ENCODE results near the gene BBS1.
A peak's percentile ranks its signal among the peaks of the same experiment; 100 is the strongest.

Gene BBS1

GRCh38 chr11:66477263-66478201 is 32.9 kb upstream of the BBS1 start:
- DNase-seq, result no peak

DNA sequence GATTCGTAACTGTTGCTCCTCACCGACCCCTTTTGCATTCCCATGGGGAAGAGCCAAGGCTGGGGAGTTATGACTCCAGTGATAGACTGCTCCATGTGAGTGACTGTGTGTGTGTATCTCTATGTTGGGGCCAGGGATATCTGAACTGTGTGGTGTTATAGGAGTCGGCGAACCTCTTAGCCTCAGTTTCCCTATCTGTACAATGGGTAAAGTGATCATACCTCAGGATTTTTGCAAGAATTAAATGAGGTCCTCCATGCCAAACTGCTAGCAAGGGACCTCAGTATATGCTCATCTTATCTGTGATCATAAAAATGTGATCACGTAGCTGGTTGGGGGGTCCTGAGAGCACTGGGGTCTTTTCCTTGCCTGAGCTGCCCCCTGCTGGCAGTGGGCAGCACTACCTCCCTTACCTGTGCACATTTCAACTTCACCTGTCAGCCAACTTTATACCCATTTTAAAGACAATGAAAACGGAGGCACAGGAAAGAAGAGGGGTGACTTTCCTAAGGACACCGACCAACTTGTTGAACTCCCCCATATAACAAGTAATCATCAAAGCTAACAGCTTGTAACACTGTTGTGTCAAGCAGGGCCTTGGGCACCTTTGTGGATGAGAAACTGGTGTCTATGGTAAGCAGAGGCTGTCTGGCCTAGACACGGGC is 31.6 kb upstream of the BBS1 start:
- DNase-seq, result peak; percentile 51

- no peak for DNase-seq
Measured at GRCh38 chr11:66479394-66480116, 30.9 kb upstream of the BBS1 start.

DNA sequence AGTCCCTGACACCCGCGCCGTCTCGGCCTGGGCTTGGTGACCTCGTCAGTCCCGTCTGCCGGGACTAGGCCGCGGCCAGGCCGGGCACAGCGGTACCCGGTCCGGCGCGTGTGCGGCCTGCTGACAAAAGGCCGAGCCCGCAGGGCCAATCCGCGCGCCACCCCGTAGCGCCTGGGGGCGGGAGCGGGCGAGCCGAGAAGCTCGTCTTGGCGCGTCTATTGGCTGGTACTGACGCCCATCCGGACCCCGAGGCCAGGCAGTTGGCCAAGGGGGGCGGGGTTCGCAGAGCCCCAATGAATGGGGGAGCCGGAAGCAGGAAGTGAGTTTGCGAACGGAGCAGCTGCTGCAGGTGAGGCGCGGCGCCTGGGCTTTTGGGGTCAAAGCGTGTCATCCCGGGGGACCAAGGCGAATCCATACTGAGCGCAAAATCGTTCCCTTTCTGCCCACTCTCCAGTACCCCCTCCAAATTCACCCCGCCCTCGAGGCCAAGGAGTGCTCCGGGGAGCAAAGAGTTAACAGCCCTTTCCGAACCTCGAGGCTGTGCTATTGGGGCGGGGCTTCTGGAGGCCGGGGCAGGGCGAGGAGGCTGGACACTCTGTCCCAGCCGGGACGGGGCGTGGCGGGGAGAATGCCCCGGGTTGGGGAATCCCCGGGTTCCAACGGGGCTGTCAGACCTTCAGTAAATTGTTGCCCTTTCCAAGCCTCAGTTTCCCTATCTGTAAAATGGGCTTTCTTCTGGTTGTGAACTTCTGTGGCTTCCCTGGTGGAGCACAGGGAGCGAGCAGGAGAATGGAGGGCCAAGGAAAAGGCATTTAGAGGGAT is 30.1 kb upstream of the BBS1 start, which contains the start of gene DPP3:
Gene DPP3 (plus strand): TSS at position 318 of the 822 bp plus-strand sequence. CDS start 1,767 bp downstream, outside the sequence.
- peak; percentile 96 for DNase-seq

DNA sequence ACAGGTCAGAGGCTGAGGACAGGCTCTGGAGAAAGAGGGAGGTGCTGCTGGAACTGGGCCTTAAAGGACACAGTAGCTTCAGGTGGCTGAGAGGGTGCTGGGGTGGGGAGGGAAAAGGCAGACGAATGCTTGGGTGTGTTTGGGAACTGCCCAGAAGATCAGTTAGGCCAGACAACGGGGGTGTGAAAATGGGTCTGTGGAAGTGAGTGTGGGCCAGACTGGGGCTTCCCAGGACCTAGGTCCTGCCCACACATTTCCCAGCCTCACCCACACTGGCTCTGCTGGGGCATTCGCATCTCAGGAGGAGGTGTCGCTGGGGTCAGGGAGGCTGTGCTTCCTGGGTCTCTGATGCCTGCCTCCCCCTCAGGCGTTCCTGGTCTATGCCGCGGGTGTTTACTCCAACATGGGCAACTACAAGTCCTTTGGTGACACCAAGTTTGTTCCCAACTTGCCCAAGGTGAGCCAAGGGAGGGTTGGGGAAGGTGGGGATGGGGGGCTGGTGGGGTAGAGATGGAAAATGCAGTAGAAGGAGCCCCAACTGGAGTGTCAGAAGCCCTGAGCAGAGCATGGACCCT is 25.5 kb upstream of the BBS1 start:
- DNase-seq, result no peak

GRCh38 chr11:66488957-66489356 is 21.5 kb upstream of the BBS1 start:
- no peak for DNase-seq

GRCh38 chr11:66489636-66490035 is 20.8 kb upstream of the BBS1 start:
- DNase-seq, result no peak

DNA sequence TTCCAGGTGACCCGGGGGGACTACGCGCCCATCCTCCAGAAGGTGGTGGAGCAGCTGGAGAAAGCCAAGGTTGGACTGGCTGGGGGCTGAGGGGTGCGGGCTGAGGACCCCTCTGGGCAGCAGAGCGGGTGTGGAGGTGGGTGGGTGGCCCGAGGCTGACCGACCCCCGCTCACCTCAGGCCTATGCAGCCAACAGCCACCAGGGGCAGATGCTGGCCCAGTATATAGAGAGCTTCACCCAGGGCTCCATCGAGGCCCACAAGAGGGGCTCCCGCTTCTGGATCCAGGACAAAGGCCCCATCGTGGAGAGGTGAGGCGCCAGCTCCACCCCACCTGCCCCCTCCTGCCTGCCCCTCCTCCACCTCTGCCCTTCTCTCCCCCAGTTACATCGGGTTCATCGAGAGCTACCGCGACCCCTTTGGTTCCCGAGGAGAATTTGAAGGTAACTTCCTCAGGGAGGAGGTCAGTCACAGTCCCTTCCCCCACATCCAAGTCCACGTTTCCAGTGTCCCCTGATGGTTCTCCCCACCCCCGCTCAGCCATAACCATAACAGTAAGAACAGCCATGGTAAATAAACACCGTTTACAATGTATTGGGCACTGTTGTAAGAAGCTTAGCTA is 19.0 kb upstream of the BBS1 start:
- DNase-seq, result no peak

DNA sequence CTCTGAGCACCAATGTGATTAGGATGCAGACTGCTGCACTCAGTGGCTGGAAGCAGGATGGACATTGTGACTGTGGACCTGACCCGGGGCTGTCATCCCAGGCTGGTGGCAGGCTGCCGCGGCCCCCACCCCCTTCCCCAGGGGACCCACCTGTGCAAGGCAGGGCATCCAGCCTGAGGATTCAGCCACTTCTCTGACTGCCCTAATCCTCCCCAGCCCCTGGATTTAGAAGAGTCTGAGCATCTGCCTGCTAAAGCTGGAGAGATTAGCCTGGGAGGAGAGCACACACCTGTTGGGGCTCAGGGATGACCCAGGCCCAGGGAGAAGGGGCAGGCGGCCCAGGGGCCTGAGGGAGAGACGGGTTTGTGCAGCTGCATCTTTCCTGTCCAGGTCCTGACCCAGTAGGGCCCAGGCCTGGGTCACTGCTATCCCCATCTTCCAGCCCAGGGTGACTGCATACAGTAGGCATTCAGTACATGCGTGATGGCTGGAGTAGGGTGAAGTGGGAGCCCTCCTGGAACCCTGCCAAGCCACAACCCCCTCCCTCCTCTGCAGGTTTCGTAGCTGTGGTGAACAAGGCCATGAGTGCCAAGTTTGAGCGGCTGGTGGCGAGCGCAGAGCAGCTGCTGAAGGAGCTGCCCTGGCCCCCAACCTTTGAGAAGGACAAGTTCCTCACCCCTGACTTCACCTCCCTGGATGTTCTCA is 18.1 kb upstream of the BBS1 start:
- DNase-seq, result no peak

GRCh38 chr11:66493130-66493529 is 17.3 kb upstream of the BBS1 start:
- DNase-seq, result no peak

DNA sequence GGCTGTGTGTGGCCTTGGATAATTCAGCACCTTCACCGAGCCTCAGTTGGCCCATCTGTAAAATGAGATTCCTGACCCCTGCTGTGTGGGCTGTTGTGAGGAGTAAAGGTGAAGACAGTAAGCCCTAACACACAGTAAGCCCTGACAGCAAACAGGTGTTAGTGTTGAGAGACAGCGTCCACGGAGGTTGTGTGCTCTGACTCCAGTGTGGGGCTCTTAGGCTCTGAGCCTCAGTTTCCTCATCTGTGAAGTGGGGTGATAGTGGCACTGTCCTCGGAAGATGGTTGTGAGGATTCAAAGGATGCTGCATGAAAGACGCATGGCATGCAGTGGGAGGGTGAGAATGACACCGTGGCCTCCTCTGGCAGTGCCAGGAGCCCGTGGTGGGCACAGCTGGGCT is 16.0 kb upstream of the BBS1 start:
- DNase-seq, result no peak

- no peak for DNase-seq
Measured at GRCh38 chr11:66494935-66495334, 15.5 kb upstream of the BBS1 start.

- peak; percentile 11 for DNase-seq
Measured at GRCh38 chr11:66495401-66495854, 15.0 kb upstream of the BBS1 start.

DNA sequence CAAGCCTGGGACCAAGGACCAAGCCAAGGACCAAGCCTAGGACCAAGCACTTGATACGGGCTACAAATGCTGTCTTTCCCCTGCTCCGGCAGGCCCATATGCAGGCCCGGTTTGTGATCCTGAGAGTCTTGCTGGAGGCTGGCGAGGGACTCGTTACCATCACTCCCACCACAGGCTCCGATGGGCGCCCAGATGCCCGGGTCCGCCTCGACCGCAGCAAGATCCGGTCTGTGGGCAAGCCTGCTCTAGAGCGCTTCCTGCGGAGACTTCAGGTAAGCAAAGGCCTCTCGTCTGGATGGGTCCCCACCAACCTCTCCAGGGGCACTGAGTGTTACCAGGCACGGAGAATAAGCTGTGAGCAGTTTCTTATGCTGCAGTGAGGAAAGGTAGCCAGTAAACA is 13.2 kb upstream of the BBS1 start:
- DNase-seq, result no peak

DNA sequence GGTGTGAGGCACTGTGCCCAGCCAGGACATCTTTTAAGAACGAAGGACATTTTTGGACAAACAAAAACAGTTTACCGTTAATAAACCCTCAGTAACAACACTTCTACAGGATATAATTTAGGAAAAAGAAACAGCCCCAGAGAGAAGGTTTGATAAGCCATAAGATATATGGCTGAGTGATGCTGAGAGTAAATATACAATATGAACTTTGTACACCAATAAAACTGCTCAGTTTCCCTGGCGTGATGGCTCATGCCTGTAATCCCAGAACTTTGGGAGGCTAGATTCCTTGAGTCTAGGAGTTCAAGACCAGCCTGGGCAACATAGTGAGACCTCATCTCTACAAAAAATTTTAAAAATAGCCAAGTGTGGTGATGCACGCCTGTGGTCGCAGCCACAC is 11.9 kb upstream of the BBS1 start:
- DNase-seq, result no peak

- no peak for DNase-seq
Measured at GRCh38 chr11:66505276-66505816, 5.1 kb upstream of the BBS1 start.

DNA sequence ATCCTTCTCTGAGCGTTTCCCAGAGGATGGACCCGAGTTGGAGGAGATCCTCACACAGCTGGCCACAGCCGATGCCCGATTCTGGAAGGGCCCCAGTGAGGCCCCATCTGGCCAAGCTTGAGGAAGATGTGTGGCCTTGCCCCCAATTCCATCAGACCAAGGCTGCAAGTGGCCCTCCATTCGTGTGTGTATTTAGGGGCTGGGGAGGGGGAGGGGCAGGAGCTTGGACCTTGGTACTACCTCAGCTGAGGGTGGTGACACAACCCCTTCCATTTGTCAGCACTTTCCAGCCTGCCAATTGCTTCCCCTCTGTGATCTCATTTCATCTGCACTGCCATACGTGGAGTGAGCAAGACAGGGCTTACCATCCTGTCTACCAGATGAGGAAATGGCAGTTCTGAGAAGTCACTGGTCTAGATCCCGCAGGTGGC is 1.3 kb upstream of the BBS1 start:
- no peak for DNase-seq

DNA sequence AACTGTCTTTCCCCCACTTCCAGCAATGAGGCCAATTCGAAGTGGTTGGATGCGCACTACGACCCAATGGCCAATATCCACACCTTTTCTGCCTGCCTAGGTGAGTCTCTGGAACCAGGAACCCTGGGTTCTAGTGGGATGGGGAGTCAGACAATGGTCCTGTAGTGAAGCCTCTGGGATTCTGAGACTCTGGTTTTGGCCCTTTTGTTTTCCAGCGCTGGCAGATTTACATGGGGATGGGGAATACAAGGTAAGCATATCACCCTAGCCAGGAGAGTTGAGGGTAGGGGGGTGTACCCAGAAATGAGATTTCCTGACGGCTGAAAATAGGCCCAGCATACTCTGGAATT is 530 bp downstream of the BBS1 start:
- DNase-seq, result no peak

- no peak for DNase-seq
Measured at GRCh38 chr11:66523611-66524010, 13.2 kb downstream of the BBS1 start.

- DNase-seq, result no peak
Measured at GRCh38 chr11:66524304-66525040, 14.0 kb downstream of the BBS1 start.

Measured in CD4-positive, alpha-beta T cell treated with Interleukin-17A for 1 hour (primary cell).